ENCODE data around the gene PTPRN2.
"Not testable (repeated sequence)": the region's sequence is repeated elsewhere in the genome, so short reads cannot be mapped to it uniquely, and the experiment has no call there.

Gene PTPRN2

DNA sequence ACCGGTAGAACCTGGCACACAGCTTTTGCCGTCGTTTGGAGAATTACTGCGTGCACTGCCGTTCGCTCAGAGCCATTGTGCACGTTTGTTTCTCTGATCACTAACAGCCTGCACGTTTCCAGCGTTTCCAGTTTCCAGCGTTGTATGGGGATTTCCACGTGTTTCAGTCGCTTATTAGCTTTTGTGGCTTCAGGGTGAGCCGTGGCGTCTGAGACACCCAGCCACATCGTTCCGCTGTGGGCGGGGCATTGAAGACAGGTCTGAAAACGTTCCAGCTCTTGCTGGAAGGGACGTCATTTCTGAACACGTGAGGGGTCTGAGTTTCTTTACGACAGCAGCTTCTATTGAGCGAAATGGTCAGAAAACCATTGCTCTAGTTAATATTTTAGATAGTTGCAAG, 1086.0 kb downstream of the PTPRN2 start:
- no peak for DNase-seq (ENCODE audit: extremely low read depth, low read depth)
- no peak for TF ChIP-seq CTCF (IDR thresholded peaks at IDR 0.05; ENCODE audit: low read depth, low read length)

DNA sequence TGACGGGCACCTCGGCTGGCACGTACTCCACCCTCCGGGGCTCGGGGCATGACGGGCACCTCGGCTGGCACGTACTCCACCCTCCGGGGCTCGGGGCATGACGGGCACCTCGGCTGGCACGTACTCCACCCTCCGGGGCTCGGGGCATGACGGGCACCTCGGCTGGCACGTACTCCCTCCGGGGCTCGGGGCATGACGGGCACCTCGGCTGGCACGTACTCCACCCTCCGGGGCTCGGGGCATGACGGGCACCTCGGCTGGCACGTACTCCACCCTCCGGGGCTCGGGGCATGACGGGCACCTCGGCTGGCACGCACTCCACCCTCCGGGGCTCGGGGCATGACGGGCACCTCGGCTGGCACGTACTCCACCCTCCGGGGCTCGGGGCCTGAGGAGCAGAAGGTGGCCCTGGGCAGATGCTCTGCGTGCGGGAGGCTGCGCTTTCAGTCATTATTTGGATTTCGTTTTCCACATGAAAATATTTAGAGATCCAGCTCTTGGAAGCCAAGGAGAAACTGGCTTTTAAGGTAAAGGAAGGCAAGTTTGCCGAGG, 1086.6 kb downstream of the PTPRN2 start:
- not testable (repeated sequence) for DNase-seq (ENCODE audit: extremely low read depth, low read depth)

DNA sequence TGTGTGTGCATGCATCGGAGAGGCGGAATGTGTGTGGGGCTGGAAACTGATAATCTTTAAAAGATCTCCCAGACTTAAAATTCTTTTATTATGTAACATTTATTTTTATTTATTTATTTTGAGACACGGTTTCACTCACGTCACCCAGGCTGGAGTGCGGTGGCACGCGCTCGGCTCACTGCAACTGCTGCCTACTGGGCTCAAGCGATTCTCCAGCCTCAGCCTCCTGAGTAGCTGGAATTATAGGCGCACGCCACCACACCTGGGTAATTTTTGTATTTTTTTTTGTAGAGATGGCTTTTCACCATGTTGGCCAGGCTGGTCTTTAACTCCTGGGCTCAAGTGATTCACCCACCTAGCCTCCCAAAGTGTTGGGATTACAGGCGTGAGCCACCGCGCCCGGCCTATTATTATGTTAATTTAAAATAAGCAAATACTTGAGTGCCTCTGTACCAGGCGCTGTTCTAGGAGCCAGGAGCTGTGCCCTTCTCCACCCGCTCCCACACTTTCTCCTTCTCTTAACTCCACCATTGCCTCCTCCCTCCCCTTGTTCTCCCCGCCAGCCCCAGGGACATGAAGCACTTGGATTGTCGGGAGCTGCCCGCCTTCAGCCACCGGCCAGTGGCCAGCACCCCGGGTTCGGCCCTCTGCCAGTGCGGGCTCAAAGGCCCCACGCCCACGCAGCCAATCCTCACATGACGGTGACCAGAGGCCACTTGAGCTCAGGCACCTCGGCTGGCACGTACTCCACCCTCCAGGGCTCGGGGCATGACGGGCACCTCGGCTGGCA, 1087.3 kb downstream of the PTPRN2 start:
- TF ChIP-seq CTCF (IDR thresholded peaks at IDR 0.05; ENCODE audit: low read depth, low read length): no peak
- DNase-seq (ENCODE audit: extremely low read depth, low read depth): no peak

DNA sequence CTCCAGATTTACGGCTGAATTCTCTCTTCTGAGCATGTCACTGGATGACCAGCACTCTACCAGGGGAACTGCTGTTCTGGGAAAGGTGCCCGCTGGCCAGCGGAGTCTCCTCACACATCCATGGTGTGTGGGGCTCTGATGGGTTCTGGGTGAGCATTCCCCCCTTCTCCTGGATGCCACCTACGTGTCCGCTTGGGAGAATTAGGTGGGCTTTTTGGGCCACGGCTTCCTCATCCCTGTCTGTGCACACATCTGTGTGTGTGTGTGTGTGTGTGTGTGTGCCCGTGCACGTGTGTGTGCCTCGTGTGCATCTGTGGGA, 1087.8 kb downstream of the PTPRN2 start:
- TF ChIP-seq CTCF (IDR thresholded peaks at IDR 0.05; ENCODE audit: low read depth, low read length): no peak

DNA sequence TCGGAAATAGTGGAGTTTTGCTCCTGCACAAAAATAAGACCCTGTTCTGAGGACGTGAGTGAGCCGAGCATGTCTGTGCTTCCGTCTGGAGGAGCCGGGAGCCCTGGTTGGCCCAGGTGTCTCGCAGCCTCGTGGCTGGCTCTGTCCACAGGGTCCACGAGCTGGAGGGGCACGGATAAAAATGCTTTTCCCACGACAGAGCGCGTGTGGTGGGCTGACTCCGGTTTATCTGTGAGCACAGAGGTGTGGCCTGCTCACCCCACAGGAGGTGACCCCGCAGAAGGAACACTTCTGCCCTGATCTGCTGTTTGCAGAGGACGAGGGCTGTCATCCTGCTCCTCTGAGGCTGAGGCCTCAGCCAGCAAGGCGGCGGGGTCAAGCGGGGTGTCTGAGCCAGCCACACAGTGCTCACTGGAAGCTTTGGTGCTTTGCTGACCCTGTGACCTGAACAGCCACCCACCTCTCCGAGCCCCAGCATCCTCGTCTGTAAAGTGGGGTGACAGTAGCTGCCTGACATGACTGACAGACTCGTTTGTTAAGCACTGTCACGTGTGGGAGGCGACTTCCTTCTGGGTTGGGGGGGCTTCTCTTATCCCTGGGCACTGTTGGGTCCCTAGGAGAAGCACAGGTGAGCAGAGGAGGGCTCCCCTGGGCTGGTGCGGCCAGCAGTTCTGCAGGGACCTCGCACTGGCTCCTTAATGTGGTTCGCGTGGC, 1088.3 kb downstream of the PTPRN2 start:
- no peak for DNase-seq (ENCODE audit: extremely low read depth, low read depth)
- no peak for TF ChIP-seq CTCF (IDR thresholded peaks at IDR 0.05; ENCODE audit: low read depth, low read length)

More for the DNA sequence above, 1087.8 kb downstream of the PTPRN2 start:
- DNase-seq (ENCODE audit: extremely low read depth, low read depth): no peak

DNA sequence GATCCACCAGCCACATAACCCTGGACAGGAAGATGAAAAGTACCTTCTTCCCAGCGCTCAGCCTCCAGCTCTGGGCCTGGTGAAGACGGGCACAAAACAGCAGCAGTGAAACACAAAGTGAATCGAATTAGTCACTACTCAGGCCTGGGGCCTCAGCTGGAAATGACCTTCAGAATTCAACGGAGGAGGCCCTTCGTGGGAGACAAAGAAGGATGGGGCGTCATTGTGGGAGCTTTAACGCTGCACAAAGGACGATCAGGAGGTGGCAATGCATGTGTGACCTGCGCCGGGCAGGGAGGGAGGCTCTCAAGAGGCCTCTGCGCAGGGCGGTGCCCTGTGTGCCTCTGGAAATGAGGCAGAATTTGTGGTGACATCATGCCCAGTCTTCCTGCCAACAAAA, 1089.0 kb downstream of the PTPRN2 start:
- TF ChIP-seq CTCF (IDR thresholded peaks at IDR 0.05; ENCODE audit: low read depth, low read length): no peak
- no peak for DNase-seq (ENCODE audit: extremely low read depth, low read depth)

GRCh38 chr7:157497744-157498651, 1089.6 kb downstream of the PTPRN2 start:
- no peak for DNase-seq (ENCODE audit: extremely low read depth, low read depth)
- TF ChIP-seq CTCF (IDR thresholded peaks at IDR 0.05; ENCODE audit: low read depth, low read length): no peak

Measured in AG09319 (cell line).